Aorta (tissue), 5 donors: Measurements from ENCODE around the gene SPACA7. TPM values are rescaled to one million over a fixed set of nuclear protein-coding genes. Genes with fewer than 3 reads are reported as not detected.

ENCODE experiments used
- ATAC-seq: fragments of 200-7000 bp; cut with Tn5 transposase; one replicate; pipeline ENCODE4 v1.9.1; 2022; ENCODE audit warnings: moderate library complexity; ENCODE audit not compliant: low FRiP score
- DNase-seq, 2 donors: peaks; one replicate each; pipeline ENCODE4 v3.0.0-alpha.2; 2020
- H3K27ac ChIP-seq, 2 donors: one replicate each; pipeline ENCODE4 v1.5.1; 2013; ENCODE audit warnings: low read length in 2 of 2, mild to moderate bottlenecking in 2 of 2, moderate library complexity in 2 of 2, control low read depth in 1 of 2, inconsistent platforms in 1 of 2, low read depth in 1 of 2
- H3K27me3 ChIP-seq, 2 donors: one replicate each; pipeline ENCODE4 v1.6.1; 2013; ENCODE audit warnings: control low read depth in 1 of 2, low read length in 1 of 2, mild to moderate bottlenecking in 1 of 2, moderate library complexity in 1 of 2; ENCODE audit not compliant: insufficient read depth in 2 of 2, control insufficient read depth in 1 of 2
- H3K36me3 ChIP-seq, 2 donors: one replicate each; pipeline ENCODE4 v1.6.1; 2013; ENCODE audit warnings: control low read depth in 1 of 2, low read length in 1 of 2, mild to moderate bottlenecking in 1 of 2; ENCODE audit not compliant: insufficient read depth in 2 of 2, control insufficient read depth in 1 of 2
- H3K4me1 ChIP-seq, 2 donors: one replicate each; pipeline ENCODE4 v1.6.1; 2013; ENCODE audit warnings: low read length in 2 of 2, control low read depth in 1 of 2, mild to moderate bottlenecking in 1 of 2, moderate library complexity in 1 of 2; ENCODE audit not compliant: insufficient read depth in 2 of 2, control insufficient read depth in 1 of 2
- H3K4me3 ChIP-seq, 2 donors: one replicate each; pipeline ENCODE4 v1.5.1; 2013; ENCODE audit warnings: low read length in 2 of 2, control low read depth in 1 of 2, mild to moderate bottlenecking in 1 of 2
- H3K9me3 ChIP-seq: one replicate; pipeline ENCODE4 v1.6.1; 2013; ENCODE audit warnings: mild to moderate bottlenecking, low read length; ENCODE audit not compliant: control insufficient read depth
- WGBS, 2 donors: extraction: QIAGEN DNeasy Blood & Tissue Kit; methylation state at CpG; one replicate each; pipeline ENCODE4 v1.1.7; 2013; 5-methylcytosine and 5-hydroxymethylcytosine counted together
- intact Hi-C, 2 donors: fragments of 100-400 bp; cut with DNase I; formaldehyde crosslinking; loops; one replicate each; pipeline versions ENCODE4 v1.14.2 to v1.15.0; 2022
- polyA plus RNA-seq, 2 donors: library from polyadenylated mRNA; stranded (reverse); fragments of 200-250 nt; gene quantifications; one replicate each; pipeline ENCODE4 v1.2.3, GENCODE V29; 2013
- total RNA-seq, 2 donors: library from RNA; stranded (reverse); fragmentation: NEBNext Ultra II Directional; extraction: Animal tissue kit (Norgen Biotek cat#: 25700); gene quantifications; one replicate each; pipeline ENCODE4 v1.2.1, GENCODE V29; 2021
- donor health status: healthy with polysubstance abuse.
- donor health status: Bipolar disorder and iron deficiency.
- donor health status: DM: no; HTN: no; CAD: no.
- donor health status: DM: no; HTN: no; CAD: no.
- donor health status: DM: yes; HTN: yes; CAD: no.

SPACA7 gene
- total and polyA plus RNA-seq, 4 donors, result 0.45 TPM; not detected in 3

GRCh38 chr13:112455476-112456059 is 79.4 kb downstream of the SPACA7 start:
- 72 to 73% methylated on average over 17 of the region's 17 CpGs for WGBS, 2 donors
- Histone ChIP-seq H3K4me1 (no peaks in the 10 kb centered on the region), H3K9me3 (no peaks in the 10 kb centered on the region), H3K27me3 (no peaks in the 10 kb centered on the region), H3K36me3 (no peaks in the 10 kb centered on the region), H3K27ac (no peak overlapping the region), H3K4me3 (no peak overlapping the region)
- no peak for ATAC-seq
- intact Hi-C loops, result no loop called here
- no peak for DNase-seq

GRCh38 chr13:112456138-112457056 is 80.2 kb downstream of the SPACA7 start:
- H3K4me1 ChIP-seq, result no peaks in the 10 kb centered on the region
- ATAC-seq (no peak), DNase-seq (no peak)
- intact Hi-C loops, result no loop called here
- no peak overlapping the region for H3K27ac ChIP-seq
- no peaks in the 10 kb centered on the region for H3K36me3 ChIP-seq
- no peaks in the 10 kb centered on the region for H3K27me3 ChIP-seq
- no peak overlapping the region for H3K4me3 ChIP-seq
- H3K9me3 ChIP-seq, result no peaks in the 10 kb centered on the region
- 81 to 85% methylated on average over 22 of the region's 22 CpGs for WGBS, 2 donors

DNA sequence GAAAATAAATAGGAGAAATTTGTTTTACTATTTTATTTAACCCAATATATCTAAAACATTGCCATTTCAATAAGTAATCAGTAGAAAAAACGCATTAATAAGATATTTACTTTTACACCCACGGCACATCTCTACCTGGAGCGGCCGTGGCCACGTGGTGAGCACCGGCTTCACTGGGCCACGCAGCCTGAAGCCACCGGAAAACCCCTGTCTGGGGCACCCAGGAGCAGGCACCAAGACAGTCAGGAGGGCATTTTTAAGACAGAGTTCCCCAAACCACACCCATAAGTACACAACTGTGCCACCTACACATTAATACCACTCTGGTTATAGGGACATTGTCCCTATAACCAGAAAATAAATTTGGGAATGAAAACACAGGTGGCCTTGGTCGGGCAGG is 80.9 kb downstream of the SPACA7 start:
- 91 to 93% methylated on average over 9 of the region's 9 CpGs for WGBS, 2 donors
- Histone ChIP-seq H3K27me3 (no peaks in the 10 kb centered on the region), H3K27ac (no peak overlapping the region), H3K4me3 (no peak overlapping the region), H3K4me1 (no peaks in the 10 kb centered on the region), H3K9me3 (peaks cover 2% of the 10 kb centered on the region), H3K36me3 (no peaks in the 10 kb centered on the region)
- ATAC-seq (no peak), DNase-seq (no peak)
- intact Hi-C loops, result no loop called here

GRCh38 chr13:112457485-112457884 is 81.3 kb downstream of the SPACA7 start:
- DNase-seq (no peak), ATAC-seq (no peak)
- H3K9me3 ChIP-seq, result peaks cover 2% of the 10 kb centered on the region
- intact Hi-C loops, result no loop called here
- no peak overlapping the region for H3K4me3 ChIP-seq
- no peak overlapping the region for H3K27ac ChIP-seq
- 77 to 87% methylated on average over 13 of the region's 13 CpGs for whole genome bisulfite sequencing, 2 donors
- H3K4me1 ChIP-seq, result no peaks in the 10 kb centered on the region
- no peaks in the 10 kb centered on the region for H3K36me3 ChIP-seq
- H3K27me3 ChIP-seq, result no peaks in the 10 kb centered on the region

- no peak overlapping the region for H3K4me3 ChIP-seq
- WGBS, 2 donors, result 93% methylated on average over 5 of the region's 5 CpGs
- ATAC-seq (no peak), DNase-seq (no peak)
- no peaks in the 10 kb centered on the region for H3K36me3 ChIP-seq
- intact Hi-C loops, result no loop called here
- no peaks in the 10 kb centered on the region for H3K4me1 ChIP-seq
- H3K27ac ChIP-seq, result no peak overlapping the region
- H3K27me3 ChIP-seq, result no peaks in the 10 kb centered on the region
- peaks cover 2% of the 10 kb centered on the region for H3K9me3 ChIP-seq
These were observed 86.3 kb downstream of the SPACA7 start for GRCh38 chr13:112462408-112462807.

GRCh38 chr13:112464720-112465119 is 88.6 kb downstream of the SPACA7 start:
- H3K36me3 ChIP-seq, result no peaks in the 10 kb centered on the region
- no peaks in the 10 kb centered on the region for H3K4me1 ChIP-seq
- ATAC-seq (no peak), DNase-seq (no peak)
- intact Hi-C loops, result no loop called here
- H3K4me3 ChIP-seq, result no peak overlapping the region
- 89 to 90% methylated on average over 14 of the region's 14 CpGs for WGBS, 2 donors
- H3K9me3 ChIP-seq, result peaks cover 3% of the 10 kb centered on the region
- no peak overlapping the region for H3K27ac ChIP-seq
- H3K27me3 ChIP-seq, result no peaks in the 10 kb centered on the region

GRCh38 chr13:112465251-112466131 is 89.3 kb downstream of the SPACA7 start:
- 82 to 84% methylated on average over 35 of the region's 35 CpGs for WGBS, 2 donors
- ATAC-seq, result peak; percentile 43
- no peak overlapping the region for H3K27ac ChIP-seq

DNA sequence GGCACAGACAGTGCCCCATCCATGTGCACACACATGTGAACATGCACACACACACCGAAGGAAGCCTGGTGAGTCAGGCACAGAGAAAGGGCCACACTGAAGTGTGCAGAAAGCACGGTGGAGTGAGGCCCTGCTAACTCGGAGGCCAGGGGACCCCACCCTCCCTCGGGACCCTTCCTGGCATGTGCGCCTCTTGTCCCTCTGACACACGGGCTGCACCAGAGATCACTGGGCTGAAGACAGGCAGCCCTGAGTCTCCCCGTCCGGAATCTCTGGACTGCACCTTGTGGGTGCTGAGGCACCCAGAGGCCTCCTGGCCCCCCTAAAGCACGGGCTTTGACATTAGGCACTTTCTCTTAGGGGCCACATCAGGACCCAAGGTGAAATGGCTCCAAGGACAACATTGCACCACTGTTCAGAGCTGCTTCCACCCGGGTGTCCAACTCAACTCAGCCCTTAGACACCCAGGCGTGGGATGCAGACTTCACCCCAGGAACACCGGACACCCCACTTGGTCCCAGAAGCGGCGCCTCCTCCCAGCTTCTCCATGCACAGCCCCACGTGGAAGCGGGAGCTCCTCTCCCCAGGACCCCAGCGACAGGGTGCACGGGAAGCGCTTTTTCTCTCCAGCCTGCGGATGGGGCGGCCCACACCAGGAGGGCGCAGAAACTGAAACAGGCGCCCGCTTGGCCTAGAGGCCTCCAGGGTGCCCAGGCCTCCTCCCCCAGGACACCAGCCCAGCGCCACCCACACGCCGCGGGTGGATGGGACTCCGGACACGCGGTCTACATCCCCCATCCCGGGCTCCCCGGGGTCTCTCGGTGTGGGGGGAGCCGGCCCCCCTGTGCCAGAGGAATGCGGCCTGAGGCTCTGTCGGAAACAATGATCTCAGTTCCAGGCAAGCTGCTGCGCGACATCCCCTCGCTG is 90.2 kb downstream of the SPACA7 start:
- Histone ChIP-seq H3K27ac (no peak overlapping the region), H3K9me3 (peaks cover 5% of the 10 kb centered on the region), H3K4me1 (no peaks in the 10 kb centered on the region), H3K4me3 (no peak overlapping the region), H3K36me3 (no peaks in the 10 kb centered on the region), H3K27me3 (no peaks in the 10 kb centered on the region)
- DNase-seq (no peak), ATAC-seq (no peak)
- 84 to 85% methylated on average over 40 of the region's 40 CpGs for WGBS, 2 donors
- intact Hi-C loops, result no loop called here

More at GRCh38 chr13:112465251-112466131, 89.3 kb downstream of the SPACA7 start:
- intact Hi-C loops, result no loop called here
- Histone ChIP-seq H3K36me3 (no peaks in the 10 kb centered on the region), H3K4me1 (no peaks in the 10 kb centered on the region), H3K27me3 (no peaks in the 10 kb centered on the region), H3K9me3 (peaks cover 3% of the 10 kb centered on the region), H3K4me3 (no peak overlapping the region)
- DNase-seq, result peak in 1 of 2 donors; percentile 53
